Breast epithelium (tissue), 3 donors: ENCODE measurements around the gene TBC1D3B.

Source experiments
- CTCF ChIP-seq, 3 donors: fragments of 450-650 bp; IDR thresholded peaks; one replicate each; pipeline ENCODE4 v1.5.1; 2016 to 2017; ENCODE audit warnings: antibody characterized with exemption in 3 of 3, mild to moderate bottlenecking in 3 of 3, moderate library complexity in 3 of 3
- POLR2A ChIP-seq: fragments of 450-650 bp; IDR thresholded peaks from one replicate; pipeline ENCODE4 v1.6.1; 2016; ENCODE audit warnings: antibody characterized with exemption, mild to moderate bottlenecking, moderate library complexity

DNA sequence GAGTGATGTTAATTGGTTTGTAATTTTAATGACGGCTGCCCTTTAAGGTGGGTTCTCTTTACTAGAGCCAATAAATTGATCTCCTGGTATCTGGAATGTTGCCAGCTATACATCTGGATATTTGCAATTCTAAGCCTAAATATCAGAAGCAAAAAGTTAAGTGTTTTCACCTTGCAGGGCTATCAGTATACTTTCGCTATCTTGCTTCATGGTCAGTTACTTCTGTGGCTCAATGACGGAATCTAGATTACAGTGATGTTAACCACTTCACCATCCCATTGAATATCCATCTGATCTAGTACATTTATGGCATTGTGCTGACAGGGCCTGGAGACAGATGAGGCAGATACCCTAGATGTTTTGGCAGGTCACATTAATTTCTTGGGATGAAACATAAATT is 44.5 kb downstream of the TBC1D3B start:
- TF ChIP-seq CTCF (IDR thresholded peaks at IDR 0.05), result no peak
- no peak for TF ChIP-seq POLR2A
